ENCODE data around the gene SFRP2.

DNA sequence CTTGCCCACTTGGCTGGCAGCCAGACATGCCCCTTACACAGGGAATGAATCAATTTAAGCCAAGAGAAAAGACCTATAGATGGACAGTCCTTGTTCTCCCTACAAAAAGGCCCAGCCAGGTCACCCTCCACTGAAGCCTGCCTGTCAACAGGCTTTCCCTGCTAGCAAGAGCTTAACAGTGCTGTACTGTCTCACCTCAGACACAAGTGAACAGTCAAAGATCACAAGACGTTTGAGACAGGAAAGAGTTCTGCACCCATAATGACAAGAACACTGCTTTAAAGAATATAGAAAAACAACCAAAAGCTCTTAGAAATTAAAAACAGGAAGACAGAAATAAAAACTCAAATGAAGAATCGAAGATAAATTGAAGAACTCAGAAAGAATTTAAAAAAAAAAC is 33.7 kb downstream of the SFRP2 start:
- TF ChIP-seq, protein P1, sequence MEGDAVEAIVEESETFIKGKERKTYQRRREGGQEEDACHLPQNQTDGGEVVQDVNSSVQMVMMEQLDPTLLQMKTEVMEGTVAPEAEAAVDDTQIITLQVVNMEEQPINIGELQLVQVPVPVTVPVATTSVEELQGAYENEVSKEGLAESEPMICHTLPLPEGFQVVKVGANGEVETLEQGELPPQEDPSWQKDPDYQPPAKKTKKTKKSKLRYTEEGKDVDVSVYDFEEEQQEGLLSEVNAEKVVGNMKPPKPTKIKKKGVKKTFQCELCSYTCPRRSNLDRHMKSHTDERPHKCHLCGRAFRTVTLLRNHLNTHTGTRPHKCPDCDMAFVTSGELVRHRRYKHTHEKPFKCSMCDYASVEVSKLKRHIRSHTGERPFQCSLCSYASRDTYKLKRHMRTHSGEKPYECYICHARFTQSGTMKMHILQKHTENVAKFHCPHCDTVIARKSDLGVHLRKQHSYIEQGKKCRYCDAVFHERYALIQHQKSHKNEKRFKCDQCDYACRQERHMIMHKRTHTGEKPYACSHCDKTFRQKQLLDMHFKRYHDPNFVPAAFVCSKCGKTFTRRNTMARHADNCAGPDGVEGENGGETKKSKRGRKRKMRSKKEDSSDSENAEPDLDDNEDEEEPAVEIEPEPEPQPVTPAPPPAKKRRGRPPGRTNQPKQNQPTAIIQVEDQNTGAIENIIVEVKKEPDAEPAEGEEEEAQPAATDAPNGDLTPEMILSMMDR (IDR thresholded peaks at IDR 0.05), result no peak
- no peak for TF ChIP-seq POLR2A (IDR thresholded peaks at IDR 0.05)

All from body of pancreas (tissue), 4 donors.